ENCODE data around the gene SMIM14.

Gene SMIM14

DNA sequence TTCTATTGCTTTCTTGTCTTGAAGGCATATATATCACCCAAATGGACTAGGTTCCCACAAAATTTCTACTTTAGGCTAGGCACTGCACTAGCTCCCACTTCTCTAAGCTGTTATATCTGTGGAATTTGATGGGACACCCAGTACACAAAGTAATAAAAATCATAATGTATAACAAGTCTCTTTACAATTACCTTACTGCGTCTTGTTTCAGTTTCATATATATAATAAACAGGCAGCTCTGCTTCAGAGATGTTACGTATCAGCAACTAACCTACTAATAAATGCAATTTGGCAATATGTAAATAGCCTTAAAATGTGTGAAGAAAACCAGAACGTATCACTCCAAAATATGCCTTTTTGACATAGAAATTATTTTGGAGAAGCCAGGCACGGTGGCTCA, 69.5 kb downstream of the SMIM14 start:
- no peak for DNase-seq (ENCODE audit: low read depth)
- peak overlapping the region; percentile 14 for H3K4me3 ChIP-seq (ENCODE audit: low read depth, low read length)
- TF ChIP-seq CTCF (IDR thresholded peaks at IDR 0.05; ENCODE audit: low read depth, low read length, missing control alignments), result no peak

- no peak for TF ChIP-seq CTCF (IDR thresholded peaks at IDR 0.05; ENCODE audit: low read depth, low read length, missing control alignments)
- DNase-seq (ENCODE audit: low read depth), result no peak
- H3K4me3 ChIP-seq (ENCODE audit: low read depth, low read length), result peak overlapping the region; percentile 14
Observed at GRCh38 chr4:39568805-39569204, 69.9 kb downstream of the SMIM14 start.

- DNase-seq (ENCODE audit: low read depth), result no peak
- TF ChIP-seq CTCF (IDR thresholded peaks at IDR 0.05; ENCODE audit: low read depth, low read length, missing control alignments), result no peak
- no peak overlapping the region for H3K4me3 ChIP-seq (ENCODE audit: low read depth, low read length)
Observed at GRCh38 chr4:39565878-39566600, 72.6 kb downstream of the SMIM14 start.

GRCh38 chr4:39563346-39563847, 75.3 kb downstream of the SMIM14 start:
- no peak for TF ChIP-seq CTCF (IDR thresholded peaks at IDR 0.05; ENCODE audit: low read depth, low read length, missing control alignments)
- no peak for DNase-seq (ENCODE audit: low read depth)
- H3K4me3 ChIP-seq (ENCODE audit: low read depth, low read length), result no peak overlapping the region

DNA sequence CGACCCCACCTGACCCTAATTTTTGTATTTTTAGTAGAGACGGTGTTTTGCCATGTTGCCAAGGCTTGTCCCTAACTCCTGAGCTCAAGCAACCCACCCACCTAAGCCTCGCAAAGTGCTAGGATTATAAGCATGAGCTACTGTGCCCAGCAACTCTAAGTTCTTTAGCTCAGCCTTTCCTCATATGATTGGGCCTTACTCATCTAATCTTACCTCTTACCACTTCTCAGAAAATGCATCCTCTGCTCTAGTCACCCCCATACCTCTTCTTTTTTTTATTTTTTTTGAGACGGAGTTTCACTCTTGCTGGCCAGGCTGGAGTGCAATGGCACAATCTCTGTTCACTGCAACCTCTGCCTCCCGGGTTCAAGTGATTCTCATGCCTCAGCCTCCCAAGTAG, 75.9 kb downstream of the SMIM14 start:
- H3K4me3 ChIP-seq (ENCODE audit: low read depth, low read length), result no peak overlapping the region
- DNase-seq (ENCODE audit: low read depth), result no peak
- TF ChIP-seq CTCF (IDR thresholded peaks at IDR 0.05; ENCODE audit: low read depth, low read length, missing control alignments), result no peak

DNA sequence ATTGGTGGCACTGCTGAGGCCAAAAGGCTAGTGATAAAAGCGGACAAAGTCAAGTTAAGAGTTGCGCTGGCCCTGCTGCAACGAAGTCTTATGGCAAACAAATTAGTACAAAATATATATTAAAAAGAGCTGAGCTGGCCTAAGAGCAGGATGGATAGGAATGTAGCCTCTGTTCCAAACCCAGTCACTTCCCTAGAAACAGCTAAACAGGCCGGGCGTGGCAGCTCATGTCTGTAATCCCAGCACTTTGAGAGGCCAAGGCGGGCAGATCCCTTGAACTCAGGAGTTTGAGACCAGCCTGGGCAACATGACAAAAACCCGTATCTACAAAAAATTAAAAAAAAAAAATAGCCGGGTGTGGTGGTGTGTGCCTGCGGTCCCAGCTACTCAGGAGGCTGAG, 79.0 kb downstream of the SMIM14 start:
- TF ChIP-seq CTCF (IDR thresholded peaks at IDR 0.05; ENCODE audit: low read depth, low read length, missing control alignments), result no peak
- DNase-seq (ENCODE audit: low read depth), result no peak
- H3K4me3 ChIP-seq (ENCODE audit: low read depth, low read length), result no peak overlapping the region

GRCh38 chr4:39555472-39555871, 83.2 kb downstream of the SMIM14 start:
- no peak for DNase-seq (ENCODE audit: low read depth)

More at GRCh38 chr4:39555472-39555871, 83.2 kb downstream of the SMIM14 start:
- no peak for TF ChIP-seq CTCF (IDR thresholded peaks at IDR 0.05; ENCODE audit: low read depth, low read length, missing control alignments)
- H3K4me3 ChIP-seq (ENCODE audit: low read depth, low read length), result no peak overlapping the region

Measured in GM12864 (cell line).